PFSK-1 (cell line): Measurements from ENCODE around the gene CTIF.

Source experiments
- FOXP2 ChIP-seq: optimal IDR thresholded peaks from 2 replicates; pipeline ENCODE3; 2011; ENCODE audit warnings: borderline replicate concordance, control low read depth, inconsistent platforms; ENCODE audit not compliant: insufficient read depth; ENCODE audit errors: extremely low read length, extremely low read depth
- POLR2AphosphoS5 ChIP-seq: IDR thresholded peaks from 2 replicates; pipeline ENCODE4 v1.6.1; 2012; ENCODE audit warnings: low read depth, mild to moderate bottlenecking, control low read depth, low read length, moderate library complexity
- REST ChIP-seq, 2 experiments: IDR thresholded peaks; 2 replicates each; pipeline versions ENCODE4 v1.6.1 to v1.8.0; 2011 to 2012; ENCODE audit warnings: low read depth in 2 of 2, low read length in 2 of 2, control low read depth in 1 of 2, inconsistent platforms in 1 of 2, mild to moderate bottlenecking in 1 of 2, moderate library complexity in 1 of 2; ENCODE audit not compliant: insufficient read depth in 1 of 2
- SIN3A ChIP-seq: IDR thresholded peaks from 2 replicates; pipeline ENCODE4 v1.6.1; 2012; ENCODE audit warnings: mild to moderate bottlenecking, low read length, moderate library complexity, borderline replicate concordance; ENCODE audit not compliant: insufficient read depth
- TAF1 ChIP-seq: IDR thresholded peaks from 2 replicates; pipeline ENCODE4 v1.6.1; 2012; ENCODE audit warnings: low read length, control low read depth, borderline replicate concordance; ENCODE audit not compliant: insufficient read depth

The CTIF gene

GRCh38 chr18:48605408-48605845 is 66.6 kb downstream of the CTIF start:
- TF ChIP-seq FOXP2: no peak
- TF ChIP-seq TAF1: no peak
- TF ChIP-seq SIN3A: no peak
- no peak for TF ChIP-seq REST (IDR thresholded peaks at IDR 0.05; ENCODE audit: insufficient read depth in 1 of 2, low read depth in 2 of 2, low read length in 2 of 2)
- no peak for TF ChIP-seq POLR2AphosphoS5

- TF ChIP-seq TAF1 (no peak), REST (IDR thresholded peaks at IDR 0.05; ENCODE audit: insufficient read depth in 1 of 2, low read depth in 2 of 2, low read length in 2 of 2) (peak; percentile 77 to 89)
These were observed 68.5 kb downstream of the CTIF start for GRCh38 chr18:48607056-48607984.

- TF ChIP-seq REST (IDR thresholded peaks at IDR 0.05; ENCODE audit: insufficient read depth in 1 of 2, low read depth in 2 of 2, low read length in 2 of 2) (no peak), FOXP2 (no peak), SIN3A (no peak), POLR2AphosphoS5 (no peak), TAF1 (no peak)
These were observed 69.8 kb downstream of the CTIF start for GRCh38 chr18:48608581-48608980.

- TF ChIP-seq POLR2AphosphoS5: no peak
- no peak for TF ChIP-seq TAF1
- TF ChIP-seq SIN3A: no peak
- TF ChIP-seq FOXP2: no peak
- no peak for TF ChIP-seq REST (IDR thresholded peaks at IDR 0.05; ENCODE audit: insufficient read depth in 1 of 2, low read depth in 2 of 2, low read length in 2 of 2)
These were observed 70.3 kb downstream of the CTIF start for GRCh38 chr18:48609114-48609513.
